Measurements from ENCODE around the gene CHRNA4.

DNA sequence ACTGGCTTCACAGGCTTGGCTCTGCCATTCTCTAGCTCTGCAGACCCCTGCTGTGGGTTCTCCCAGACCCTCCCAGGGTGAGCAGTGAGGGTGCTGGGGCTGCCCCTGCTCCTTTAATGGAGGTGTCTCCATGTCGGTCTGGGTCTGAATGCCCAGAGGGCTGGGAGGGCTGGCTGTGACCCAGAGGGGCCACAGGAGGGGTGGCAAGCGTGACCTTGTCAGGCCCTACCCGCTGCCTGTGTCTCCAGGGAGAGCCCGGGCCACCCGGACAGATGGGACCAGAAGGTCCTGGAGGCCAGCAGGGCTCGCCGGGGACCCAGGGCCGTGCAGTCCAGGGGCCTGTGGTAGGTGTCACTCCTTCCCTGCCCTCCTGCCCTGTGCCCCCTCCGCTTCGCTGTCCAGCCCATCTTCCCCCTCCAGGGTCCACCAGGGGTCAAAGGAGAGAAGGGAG lies 36.1 kb downstream of the CHRNA4 start:
- TF ChIP-seq CTCF (IDR thresholded peaks at IDR 0.05) = no peak
- TF ChIP-seq POLR2A (IDR thresholded peaks at IDR 0.05) = no peak
- TF ChIP-seq EP300 (IDR thresholded peaks at IDR 0.05; ENCODE audit: low read depth) = no peak
